Neural cell (in vitro differentiated cells): ENCODE data around the gene PHKG1. TPM values are rescaled to one million over a fixed set of nuclear protein-coding genes. Genes with fewer than 3 reads are reported as not detected.

ENCODE experiments used
- H2AFZ ChIP-seq: fragments of 200-600, 300-800 bp; sonication (generic), shearing (Covaris generic); 2 replicates; pipeline ENCODE4 v1.6.0; 2014; ENCODE audit warnings: low read depth, mild to moderate bottlenecking, antibody characterized with exemption, low read length, moderate library complexity
- H3F3A ChIP-seq: fragments of 200-600 bp; shearing (Covaris generic); 2 replicates; pipeline ENCODE4 v1.6.1; 2016; ENCODE audit warnings: mild to moderate bottlenecking, moderate library complexity, mixed read lengths, antibody characterized with exemption, low read length; ENCODE audit not compliant: insufficient read depth, poor library complexity, severe bottlenecking
- H3K27ac ChIP-seq: fragments of 200-600, 300-800 bp; sonication (generic), shearing (Covaris generic); 2 replicates; pipeline ENCODE4 v1.5.1; 2014; ENCODE audit warnings: mild to moderate bottlenecking, low read length, moderate library complexity
- H3K27me3 ChIP-seq: fragments of 300-800, 200-600 bp; sonication (generic), shearing (Covaris generic); 2 replicates; pipeline ENCODE4 v1.6.0; 2014; ENCODE audit warnings: mild to moderate bottlenecking, low read depth, low read length, moderate library complexity; ENCODE audit not compliant: insufficient read depth
- H3K36me3 ChIP-seq: fragments of 300-800, 200-600 bp; sonication (generic), shearing (Covaris generic); 2 replicates; pipeline ENCODE4 v1.5.1; 2014; ENCODE audit warnings: mild to moderate bottlenecking, antibody characterized with exemption, low read length, moderate library complexity; ENCODE audit not compliant: insufficient read depth
- H3K4me2 ChIP-seq: fragments of 300-800, 200-600 bp; sonication (generic), shearing (Covaris generic); 2 replicates; pipeline ENCODE4 v1.6.0; 2014; ENCODE audit warnings: mild to moderate bottlenecking, low read length
- H3K4me3 ChIP-seq: fragments of 300-800, 200-600 bp; sonication (generic), shearing (Covaris generic); 2 replicates; pipeline ENCODE4 v1.5.1; 2014; ENCODE audit warnings: mild to moderate bottlenecking, low read length, moderate library complexity
- H3K79me2 ChIP-seq: fragments of 200-600 bp; shearing (Covaris generic); replicated peaks from 2 replicates; pipeline ENCODE4 v1.6.0; 2014; ENCODE audit warnings: mild to moderate bottlenecking, low read length, moderate library complexity; ENCODE audit not compliant: insufficient read depth
- H3K9ac ChIP-seq: fragments of 300-800, 200-600 bp; sonication (generic), shearing (Covaris generic); 2 replicates; pipeline ENCODE4 v1.6.1; 2016; ENCODE audit warnings: mild to moderate bottlenecking, low read length, mixed read lengths
- H3K9me2 ChIP-seq: fragments of 200-600 bp; shearing (Covaris generic); 2 replicates; pipeline ENCODE4 v1.6.1; 2016; ENCODE audit warnings: mild to moderate bottlenecking, low read length, mixed read lengths; ENCODE audit not compliant: insufficient read depth
- H3K9me3 ChIP-seq: fragments of 200-600, 300-800 bp; sonication (generic), shearing (Covaris generic); 2 replicates; pipeline ENCODE4 v1.6.1; 2016; ENCODE audit warnings: mild to moderate bottlenecking, mixed run types, low read length, moderate library complexity, mixed read lengths
- H4K20me1 ChIP-seq: fragments of 200-600 bp; shearing (Covaris generic); 2 replicates; pipeline ENCODE4 v1.6.1; 2016; ENCODE audit warnings: mild to moderate bottlenecking, mixed run types; ENCODE audit not compliant: insufficient read depth
- EP300 ChIP-seq: fragments of 450-650 bp; conservative IDR thresholded peaks from 2 replicates; pipeline ENCODE4 v1.6.1; 2014; ENCODE audit warnings: antibody characterized with exemption, mild to moderate bottlenecking, moderate library complexity; ENCODE audit not compliant: poor library complexity, severe bottlenecking
- EZH2 ChIP-seq: fragments of 200-600, 300-800 bp; shearing (Covaris generic), sonication (generic); IDR thresholded peaks from 2 replicates; pipeline ENCODE4 v1.6.1; 2014; ENCODE audit warnings: antibody characterized with exemption, low read length, borderline replicate concordance, mild to moderate bottlenecking; ENCODE audit not compliant: insufficient read depth, poor library complexity, severe bottlenecking
- MXI1 ChIP-seq: fragments of 450-650 bp; conservative IDR thresholded peaks from 2 replicates; pipeline ENCODE4 v1.6.1; 2014; ENCODE audit warnings: antibody characterized with exemption, mild to moderate bottlenecking; ENCODE audit not compliant: poor library complexity, severe bottlenecking
- POLR2AphosphoS5 ChIP-seq: IDR thresholded peaks from 2 replicates; pipeline ENCODE4 v1.6.1; 2012
- RAD21 ChIP-seq: fragments of 450-650 bp; conservative IDR thresholded peaks from 2 replicates; pipeline ENCODE4 v1.6.1; 2014; ENCODE audit warnings: antibody characterized with exemption, mild to moderate bottlenecking, moderate library complexity
- SMC3 ChIP-seq: fragments of 450-650 bp; conservative IDR thresholded peaks from 2 replicates; pipeline ENCODE4 v1.6.1; 2014; ENCODE audit warnings: antibody characterized with exemption, mild to moderate bottlenecking, moderate library complexity; ENCODE audit not compliant: poor library complexity
- TAF1 ChIP-seq: IDR thresholded peaks from 2 replicates; pipeline ENCODE4 v1.6.1; 2012; ENCODE audit warnings: low read depth
- polyA plus RNA-seq: library from polyadenylated mRNA; depleted of rRNA; stranded (reverse); fragments of >200 nt; gene quantifications from 2 replicates; pipeline ENCODE4 v1.2.3, GENCODE V29; 2014
- TF ChIP-seq, protein P1 (sequence below): fragments of 450-650 bp; IDR thresholded peaks from 2 replicates; pipeline ENCODE4 v1.5.1; 2014; ENCODE audit warnings: antibody characterized with exemption, mild to moderate bottlenecking, moderate library complexity; ENCODE audit not compliant: poor library complexity, severe bottlenecking
- TF ChIP-seq, protein P2 (sequence below): IDR thresholded peaks from 2 replicates; pipeline ENCODE4 v1.6.1; 2012; ENCODE audit warnings: borderline replicate concordance

PHKG1 gene
- polyA plus RNA-seq, 1 donor from 2014 or later: 2.6 TPM

DNA sequence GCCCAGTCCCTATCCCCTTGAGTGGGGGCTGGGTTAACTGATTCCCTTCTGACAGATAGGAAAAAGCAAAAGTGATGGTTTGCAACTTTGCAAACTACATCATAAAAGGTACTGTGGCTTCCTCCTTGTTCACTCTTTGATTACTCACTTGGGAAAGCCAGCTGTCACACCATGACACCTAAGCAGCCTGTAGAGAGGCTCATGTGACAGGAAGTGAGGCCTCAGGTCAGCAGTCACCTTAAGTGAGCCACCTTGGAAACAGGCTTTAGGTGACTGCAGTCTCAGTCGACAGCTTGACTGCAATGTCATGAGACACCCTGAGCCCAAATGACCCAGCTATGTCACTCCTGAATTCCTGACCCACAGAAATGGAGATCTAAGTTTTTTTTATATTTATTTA lies 17.9 kb upstream of the PHKG1 start:
- Histone ChIP-seq H3K4me3 (no peak overlapping the region), H3F3A (no peaks in the 10 kb centered on the region), H3K36me3 (no peaks in the 10 kb centered on the region), H3K9me2 (no peaks in the 10 kb centered on the region), H2AFZ (no peak overlapping the region), H4K20me1 (no peaks in the 10 kb centered on the region), H3K9me3 (no peaks in the 10 kb centered on the region), H3K27ac (no peak overlapping the region), H3K9ac (no peak overlapping the region), H3K4me2 (no peak overlapping the region), H3K79me2 (peaks cover 5% of the 10 kb centered on the region), H3K27me3 (no peaks in the 10 kb centered on the region)
- TF ChIP-seq EZH2 (no peak), MXI1 (no peak), POLR2AphosphoS5 (no peak)

DNA sequence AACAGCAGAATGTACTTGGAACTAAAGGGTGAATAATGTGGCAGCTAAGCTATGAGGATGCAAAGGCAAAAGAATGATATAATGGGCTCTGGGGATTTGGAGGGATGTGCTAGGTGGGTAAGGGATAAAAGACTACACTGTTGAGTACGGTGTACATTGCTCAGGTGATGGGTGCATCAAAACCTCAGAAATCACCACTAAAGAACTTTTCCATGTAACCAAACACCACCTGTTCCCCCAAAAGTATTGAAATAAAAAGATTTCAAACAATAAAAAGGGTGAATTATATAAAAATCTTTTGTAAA lies 15.2 kb upstream of the PHKG1 start:
- no peak overlapping the region for H3K4me2 ChIP-seq
- no peak overlapping the region for H2AFZ ChIP-seq
- no peak overlapping the region for H3K4me3 ChIP-seq
- no peaks in the 10 kb centered on the region for H3K9me3 ChIP-seq
- H3K36me3 ChIP-seq: no peaks in the 10 kb centered on the region
- H3F3A ChIP-seq: no peaks in the 10 kb centered on the region
- no peak overlapping the region for H3K27ac ChIP-seq
- peaks cover 11% of the 10 kb centered on the region for H3K79me2 ChIP-seq
- H4K20me1 ChIP-seq: no peaks in the 10 kb centered on the region
- no peak overlapping the region for H3K9ac ChIP-seq
- H3K9me2 ChIP-seq: no peaks in the 10 kb centered on the region
- H3K27me3 ChIP-seq: no peaks in the 10 kb centered on the region
- no peak for TF ChIP-seq POLR2AphosphoS5
- no peak for TF ChIP-seq SMC3
- TF ChIP-seq TAF1: no peak
- TF ChIP-seq EP300: no peak
- TF ChIP-seq, protein P1, sequence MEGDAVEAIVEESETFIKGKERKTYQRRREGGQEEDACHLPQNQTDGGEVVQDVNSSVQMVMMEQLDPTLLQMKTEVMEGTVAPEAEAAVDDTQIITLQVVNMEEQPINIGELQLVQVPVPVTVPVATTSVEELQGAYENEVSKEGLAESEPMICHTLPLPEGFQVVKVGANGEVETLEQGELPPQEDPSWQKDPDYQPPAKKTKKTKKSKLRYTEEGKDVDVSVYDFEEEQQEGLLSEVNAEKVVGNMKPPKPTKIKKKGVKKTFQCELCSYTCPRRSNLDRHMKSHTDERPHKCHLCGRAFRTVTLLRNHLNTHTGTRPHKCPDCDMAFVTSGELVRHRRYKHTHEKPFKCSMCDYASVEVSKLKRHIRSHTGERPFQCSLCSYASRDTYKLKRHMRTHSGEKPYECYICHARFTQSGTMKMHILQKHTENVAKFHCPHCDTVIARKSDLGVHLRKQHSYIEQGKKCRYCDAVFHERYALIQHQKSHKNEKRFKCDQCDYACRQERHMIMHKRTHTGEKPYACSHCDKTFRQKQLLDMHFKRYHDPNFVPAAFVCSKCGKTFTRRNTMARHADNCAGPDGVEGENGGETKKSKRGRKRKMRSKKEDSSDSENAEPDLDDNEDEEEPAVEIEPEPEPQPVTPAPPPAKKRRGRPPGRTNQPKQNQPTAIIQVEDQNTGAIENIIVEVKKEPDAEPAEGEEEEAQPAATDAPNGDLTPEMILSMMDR: no peak
- TF ChIP-seq MXI1: no peak
- TF ChIP-seq RAD21: no peak
- TF ChIP-seq, protein P2, sequence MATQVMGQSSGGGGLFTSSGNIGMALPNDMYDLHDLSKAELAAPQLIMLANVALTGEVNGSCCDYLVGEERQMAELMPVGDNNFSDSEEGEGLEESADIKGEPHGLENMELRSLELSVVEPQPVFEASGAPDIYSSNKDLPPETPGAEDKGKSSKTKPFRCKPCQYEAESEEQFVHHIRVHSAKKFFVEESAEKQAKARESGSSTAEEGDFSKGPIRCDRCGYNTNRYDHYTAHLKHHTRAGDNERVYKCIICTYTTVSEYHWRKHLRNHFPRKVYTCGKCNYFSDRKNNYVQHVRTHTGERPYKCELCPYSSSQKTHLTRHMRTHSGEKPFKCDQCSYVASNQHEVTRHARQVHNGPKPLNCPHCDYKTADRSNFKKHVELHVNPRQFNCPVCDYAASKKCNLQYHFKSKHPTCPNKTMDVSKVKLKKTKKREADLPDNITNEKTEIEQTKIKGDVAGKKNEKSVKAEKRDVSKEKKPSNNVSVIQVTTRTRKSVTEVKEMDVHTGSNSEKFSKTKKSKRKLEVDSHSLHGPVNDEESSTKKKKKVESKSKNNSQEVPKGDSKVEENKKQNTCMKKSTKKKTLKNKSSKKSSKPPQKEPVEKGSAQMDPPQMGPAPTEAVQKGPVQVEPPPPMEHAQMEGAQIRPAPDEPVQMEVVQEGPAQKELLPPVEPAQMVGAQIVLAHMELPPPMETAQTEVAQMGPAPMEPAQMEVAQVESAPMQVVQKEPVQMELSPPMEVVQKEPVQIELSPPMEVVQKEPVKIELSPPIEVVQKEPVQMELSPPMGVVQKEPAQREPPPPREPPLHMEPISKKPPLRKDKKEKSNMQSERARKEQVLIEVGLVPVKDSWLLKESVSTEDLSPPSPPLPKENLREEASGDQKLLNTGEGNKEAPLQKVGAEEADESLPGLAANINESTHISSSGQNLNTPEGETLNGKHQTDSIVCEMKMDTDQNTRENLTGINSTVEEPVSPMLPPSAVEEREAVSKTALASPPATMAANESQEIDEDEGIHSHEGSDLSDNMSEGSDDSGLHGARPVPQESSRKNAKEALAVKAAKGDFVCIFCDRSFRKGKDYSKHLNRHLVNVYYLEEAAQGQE: no peak
- no peak for TF ChIP-seq EZH2
